ENCODE results near the gene C2orf92. TPM values are rescaled to one million over a fixed set of nuclear protein-coding genes. Genes with fewer than 3 reads are reported as not detected.

The C2orf92 gene
- polyA plus RNA-seq, 1 donor from 2014 or later: 10.7 TPM

DNA sequence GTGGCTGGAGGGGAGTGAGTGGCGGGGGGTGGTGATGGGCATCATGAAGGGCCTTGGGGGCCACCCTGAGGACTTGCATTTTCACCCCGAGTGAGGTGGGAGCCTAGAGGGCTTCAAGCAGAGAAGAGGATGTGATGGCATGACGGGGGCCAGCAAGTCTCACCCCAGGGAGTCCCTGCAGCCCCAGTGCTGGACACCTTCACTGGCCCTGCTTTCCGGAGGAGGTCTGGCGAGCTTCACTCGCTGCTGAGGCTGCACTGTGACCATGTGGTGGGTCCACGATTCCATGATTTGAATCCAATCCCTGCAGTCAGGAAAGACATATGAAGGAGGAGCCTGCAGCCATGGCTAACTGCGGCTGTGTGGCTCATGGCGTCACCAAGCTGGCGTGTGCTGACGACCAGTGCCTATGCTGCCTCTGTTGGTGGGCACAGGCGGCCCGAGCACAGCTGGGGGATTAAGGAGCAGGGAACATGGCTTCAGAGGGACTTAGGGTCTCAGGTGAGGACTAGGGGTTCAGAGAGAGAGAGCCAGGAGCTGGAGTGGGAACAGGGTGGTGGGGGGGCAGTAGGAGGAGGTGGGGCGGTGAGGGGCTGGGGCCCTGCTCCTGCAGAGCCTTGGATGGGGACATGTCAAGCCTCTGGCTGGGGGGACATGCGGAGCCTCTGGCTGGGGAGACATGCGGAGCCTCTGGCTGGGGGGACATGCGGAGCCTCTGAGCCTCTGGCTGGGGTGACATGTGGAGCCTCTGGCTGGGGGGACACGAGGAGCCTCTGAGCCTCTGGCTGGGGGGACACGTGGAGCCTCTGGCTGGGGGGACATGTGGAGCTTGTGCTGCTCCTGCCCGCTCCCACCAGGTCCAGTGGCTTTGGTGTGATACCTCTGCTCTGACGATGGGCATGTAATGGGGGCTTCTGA, 47.4 kb downstream of the C2orf92 start:
- Histone ChIP-seq H3K4me2 (ENCODE audit: low read length) (no peak overlapping the region), H4K20me1 (ENCODE audit: insufficient read depth) (no peaks in the 10 kb centered on the region), H3K27ac (ENCODE audit: low read length) (no peak overlapping the region), H3K9me3 (ENCODE audit: low read length) (no peaks in the 10 kb centered on the region), H3K36me3 (ENCODE audit: insufficient read depth, low read length) (no peaks in the 10 kb centered on the region), H3K9ac (ENCODE audit: low read length) (no peak overlapping the region), H3K27me3 (ENCODE audit: insufficient read depth, low read depth, low read length) (no peaks in the 10 kb centered on the region), H3K79me2 (replicated peaks; ENCODE audit: insufficient read depth, low read length) (no peaks in the 10 kb centered on the region), H3F3A (ENCODE audit: insufficient read depth, low read length, poor library complexity, severe bottlenecking) (no peaks in the 10 kb centered on the region), H2AFZ (ENCODE audit: low read depth, low read length) (no peak overlapping the region), H3K9me2 (ENCODE audit: insufficient read depth, low read length) (no peaks in the 10 kb centered on the region), H3K4me3 (ENCODE audit: low read length) (no peak overlapping the region)
- TF ChIP-seq RAD21 (conservative IDR thresholded peaks at IDR 0.05): no peak
- TF ChIP-seq EZH2 (IDR thresholded peaks at IDR 0.05; ENCODE audit: borderline replicate concordance, insufficient read depth, low read length, poor library complexity, severe bottlenecking): no peak
- TF ChIP-seq POLR2AphosphoS5 (IDR thresholded peaks at IDR 0.05): no peak
- no peak for TF ChIP-seq TAF1 (IDR thresholded peaks at IDR 0.05; ENCODE audit: low read depth)
- no peak for TF ChIP-seq CTCF (IDR thresholded peaks at IDR 0.05; ENCODE audit: poor library complexity, severe bottlenecking)
- TF ChIP-seq SMC3 (conservative IDR thresholded peaks at IDR 0.05; ENCODE audit: poor library complexity): no peak
- TF ChIP-seq MXI1 (conservative IDR thresholded peaks at IDR 0.05; ENCODE audit: poor library complexity, severe bottlenecking): no peak
- TF ChIP-seq REST (IDR thresholded peaks at IDR 0.05; ENCODE audit: borderline replicate concordance): no peak
- no peak for TF ChIP-seq EP300 (conservative IDR thresholded peaks at IDR 0.05; ENCODE audit: poor library complexity, severe bottlenecking)

- Histone ChIP-seq H4K20me1 (ENCODE audit: insufficient read depth) (no peaks in the 10 kb centered on the region), H3K9me3 (ENCODE audit: low read length) (no peaks in the 10 kb centered on the region), H3K4me2 (ENCODE audit: low read length) (no peak overlapping the region), H3K9ac (ENCODE audit: low read length) (no peak overlapping the region), H3K79me2 (replicated peaks; ENCODE audit: insufficient read depth, low read length) (no peaks in the 10 kb centered on the region), H3K36me3 (ENCODE audit: insufficient read depth, low read length) (no peaks in the 10 kb centered on the region), H2AFZ (ENCODE audit: low read depth, low read length) (no peak overlapping the region), H3K9me2 (ENCODE audit: insufficient read depth, low read length) (no peaks in the 10 kb centered on the region), H3K27ac (ENCODE audit: low read length) (no peak overlapping the region), H3F3A (ENCODE audit: insufficient read depth, low read length, poor library complexity, severe bottlenecking) (no peaks in the 10 kb centered on the region), H3K4me3 (ENCODE audit: low read length) (no peak overlapping the region), H3K27me3 (ENCODE audit: insufficient read depth, low read depth, low read length) (no peaks in the 10 kb centered on the region)
- TF ChIP-seq REST (IDR thresholded peaks at IDR 0.05; ENCODE audit: borderline replicate concordance) (no peak), POLR2AphosphoS5 (IDR thresholded peaks at IDR 0.05) (no peak), EZH2 (IDR thresholded peaks at IDR 0.05; ENCODE audit: borderline replicate concordance, insufficient read depth, low read length, poor library complexity, severe bottlenecking) (no peak), EP300 (conservative IDR thresholded peaks at IDR 0.05; ENCODE audit: poor library complexity, severe bottlenecking) (no peak), TAF1 (IDR thresholded peaks at IDR 0.05; ENCODE audit: low read depth) (no peak)
These were observed 48.1 kb downstream of the C2orf92 start for GRCh38 chr2:97717613-97717995.
